ENCODE data around the gene NFKBIE. TPM values are rescaled to one million over a fixed set of nuclear protein-coding genes. Genes with fewer than 3 reads are reported as not detected.

NFKBIE gene
- total and polyA plus RNA-seq, 12 donors, result 1.5 to 8.7 (median 3.6) TPM

DNA sequence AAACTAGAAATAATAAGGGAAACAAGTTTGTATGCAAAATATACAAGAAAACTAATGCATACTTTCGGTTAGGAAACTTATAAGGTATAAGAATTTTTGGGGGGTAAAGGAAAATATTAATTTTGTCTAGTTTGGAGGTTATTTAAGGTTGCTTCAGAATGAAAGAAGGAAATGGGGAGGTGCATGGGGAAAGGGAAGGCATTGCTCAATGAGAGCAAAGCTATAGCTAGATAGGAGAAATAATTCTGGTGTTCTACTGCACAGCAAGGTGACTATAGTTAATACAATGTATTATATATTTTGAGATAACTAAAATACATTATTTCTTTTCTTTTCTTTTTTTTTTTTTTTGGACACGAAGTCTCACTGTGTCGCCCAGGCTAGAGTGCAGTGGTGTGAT, 54.1 kb downstream of the NFKBIE start:
- DNase-seq (no peak), ATAC-seq (no peak)
- H3K27ac ChIP-seq, result no peak overlapping the region
- H3K9me3 ChIP-seq, result no peaks in the 10 kb centered on the region
- no peaks in the 10 kb centered on the region for H3K36me3 ChIP-seq
- WGBS, 2 donors, result 93 to 95% methylated on average over 3 of the region's 3 CpGs
- peaks cover 0 to 6% (median 2%) of the 10 kb centered on the region in 9 donors for H3K4me1 ChIP-seq
- H3K27me3 ChIP-seq, result no peaks in the 10 kb centered on the region
- H3K4me3 ChIP-seq, result no peak overlapping the region
- intact Hi-C loops (cut with DNase I), result no loop called here
- TF ChIP-seq, protein P1, sequence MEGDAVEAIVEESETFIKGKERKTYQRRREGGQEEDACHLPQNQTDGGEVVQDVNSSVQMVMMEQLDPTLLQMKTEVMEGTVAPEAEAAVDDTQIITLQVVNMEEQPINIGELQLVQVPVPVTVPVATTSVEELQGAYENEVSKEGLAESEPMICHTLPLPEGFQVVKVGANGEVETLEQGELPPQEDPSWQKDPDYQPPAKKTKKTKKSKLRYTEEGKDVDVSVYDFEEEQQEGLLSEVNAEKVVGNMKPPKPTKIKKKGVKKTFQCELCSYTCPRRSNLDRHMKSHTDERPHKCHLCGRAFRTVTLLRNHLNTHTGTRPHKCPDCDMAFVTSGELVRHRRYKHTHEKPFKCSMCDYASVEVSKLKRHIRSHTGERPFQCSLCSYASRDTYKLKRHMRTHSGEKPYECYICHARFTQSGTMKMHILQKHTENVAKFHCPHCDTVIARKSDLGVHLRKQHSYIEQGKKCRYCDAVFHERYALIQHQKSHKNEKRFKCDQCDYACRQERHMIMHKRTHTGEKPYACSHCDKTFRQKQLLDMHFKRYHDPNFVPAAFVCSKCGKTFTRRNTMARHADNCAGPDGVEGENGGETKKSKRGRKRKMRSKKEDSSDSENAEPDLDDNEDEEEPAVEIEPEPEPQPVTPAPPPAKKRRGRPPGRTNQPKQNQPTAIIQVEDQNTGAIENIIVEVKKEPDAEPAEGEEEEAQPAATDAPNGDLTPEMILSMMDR (IDR thresholded peaks at IDR 0.05), result no peak

Other genes starting within 250 kb of the NFKBIE start
- 10 to 100 TPM; 35.1 to 51.5 (median 41.4) TPM for gene MRPL14, start 138.1 kb downstream of the NFKBIE start, total RNA-seq
- gene MRPL14, start 138.1 kb downstream of the NFKBIE start, polyA plus RNA-seq, result 10 to 100 TPM; 29.9 to 89.7 TPM
- gene TMEM63B, start 138.0 kb downstream of the NFKBIE start, total RNA-seq, result 10 to 100 TPM; 32.2 to 67.1 (median 37.6) TPM
- gene TMEM63B, start 138.0 kb downstream of the NFKBIE start, polyA plus RNA-seq, result 10 to 100 TPM; 20.3 to 37.4 TPM
- under 1 TPM in 6 of 10 donors, not detected in 4; 0.09 to 0.72 (median 0.24) TPM for gene CAPN11, start 106.7 kb downstream of the NFKBIE start, total RNA-seq
- gene CAPN11, start 106.7 kb downstream of the NFKBIE start, polyA plus RNA-seq, result under 1 TPM; 0.32 to 0.37 TPM
- 1 to 10 TPM in 2 of 10 donors, under 1 TPM in 3, not detected in 5; 0.41 to 2.3 (median 0.86) TPM for gene MYMX, start 48.6 kb downstream of the NFKBIE start, total RNA-seq
- under 1 TPM in 1 of 2 donors, not detected in 1; 0.91 TPM for gene MYMX, start 48.6 kb downstream of the NFKBIE start, polyA plus RNA-seq
- 100 to 1,000 TPM; 104 to 198 (median 146) TPM for gene SLC29A1, start 42.0 kb downstream of the NFKBIE start, total RNA-seq
- gene SLC29A1, start 42.0 kb downstream of the NFKBIE start, polyA plus RNA-seq, result 10 to 100 TPM; 46.3 to 90.9 TPM
- gene HSP90AB1, start 18.4 kb downstream of the NFKBIE start, total RNA-seq, result 1,000 to 10,000 TPM in 4 of 10 donors, 100 to 1,000 TPM in 6; 675 to 1,053 (median 920) TPM
- gene HSP90AB1, start 18.4 kb downstream of the NFKBIE start, polyA plus RNA-seq, result 100 to 1,000 TPM; 235 to 764 TPM
- gene SLC35B2, start 8.0 kb downstream of the NFKBIE start, total RNA-seq, result 10 to 100 TPM; 19.4 to 29.8 (median 23.7) TPM
- gene SLC35B2, start 8.0 kb downstream of the NFKBIE start, polyA plus RNA-seq, result 10 to 100 TPM in 1 of 2 donors, 1 to 10 TPM in 1; 9.1 to 27.2 TPM
- gene TMEM151B, start 4.9 kb upstream of the NFKBIE start, total RNA-seq, result 1 to 10 TPM in 1 of 10 donors, under 1 TPM in 5, not detected in 4; 0.09 to 2.2 (median 0.43) TPM
- 1 to 10 TPM in 1 of 2 donors, under 1 TPM in 1; 0.14 to 1.2 TPM for gene TMEM151B, start 4.9 kb upstream of the NFKBIE start, polyA plus RNA-seq
- 10 to 100 TPM in 1 of 10 donors, 1 to 10 TPM in 9; 7.0 to 10.9 (median 8.5) TPM for gene AARS2, start 47.8 kb upstream of the NFKBIE start, total RNA-seq
- 1 to 10 TPM; 4.7 to 6.5 TPM for gene AARS2, start 47.8 kb upstream of the NFKBIE start, polyA plus RNA-seq
- not detected for gene SPATS1, start 77.1 kb upstream of the NFKBIE start, total RNA-seq
- not detected for gene SPATS1, start 77.1 kb upstream of the NFKBIE start, polyA plus RNA-seq
- gene CDC5L, start 122.2 kb upstream of the NFKBIE start, total RNA-seq, result 10 to 100 TPM; 17.5 to 26.5 (median 20.9) TPM
- gene CDC5L, start 122.2 kb upstream of the NFKBIE start, polyA plus RNA-seq, result 1 to 10 TPM; 5.4 to 9.3 TPM

Measured in heart right ventricle (tissue), 16 donors.